ENCODE results near the gene LZIC. TPM values are rescaled to one million over a fixed set of nuclear protein-coding genes. Genes with fewer than 3 reads are reported as not detected.

Gene LZIC
- total RNA-seq, 1 donor from 2014 or later = 3.7 TPM

DNA sequence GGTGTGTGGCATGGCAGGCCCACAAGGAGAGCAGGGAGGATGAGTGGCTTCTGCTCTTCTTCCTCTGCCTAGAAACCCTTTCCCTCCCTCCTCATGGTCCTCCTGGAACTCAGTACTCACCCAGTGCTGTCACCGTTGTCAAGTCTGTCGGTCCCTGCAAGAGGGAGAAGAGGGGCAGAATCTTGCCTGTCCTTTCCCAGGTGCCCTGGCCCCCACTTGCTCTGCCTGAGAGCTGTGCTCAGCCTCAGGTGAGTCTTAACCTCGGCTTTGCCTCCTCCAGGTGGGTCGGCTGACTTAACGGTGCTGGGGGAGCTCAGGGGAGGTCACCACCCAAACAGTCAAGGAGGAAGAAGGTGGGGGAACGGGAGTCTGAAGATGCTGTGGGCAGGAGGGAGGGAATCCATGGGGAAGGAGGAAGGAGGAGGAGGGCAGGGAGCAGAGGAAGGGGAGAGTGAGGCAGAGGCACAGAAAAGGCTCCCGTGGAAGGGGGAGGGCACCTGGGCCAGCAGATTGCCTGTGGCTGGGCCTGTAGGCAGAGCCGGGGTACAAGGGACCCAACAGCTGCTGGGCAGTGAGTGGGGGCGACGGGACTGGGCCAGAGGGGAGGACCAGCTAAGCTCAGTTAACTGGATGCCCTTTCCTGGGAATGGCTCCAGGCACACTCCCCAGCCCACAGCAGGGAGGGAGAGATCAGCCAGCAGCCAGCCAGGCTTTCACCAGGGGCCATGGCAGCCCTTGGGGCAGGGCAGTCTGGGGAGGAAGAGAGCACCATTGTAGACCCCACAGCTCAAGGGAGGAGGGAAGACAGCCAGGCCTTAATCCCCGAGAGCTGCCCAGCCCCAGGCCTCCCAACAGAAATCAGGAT lies 59.4 kb downstream of the LZIC start:
- intact Hi-C loops (cut with DNase I) = no loop called here

DNA sequence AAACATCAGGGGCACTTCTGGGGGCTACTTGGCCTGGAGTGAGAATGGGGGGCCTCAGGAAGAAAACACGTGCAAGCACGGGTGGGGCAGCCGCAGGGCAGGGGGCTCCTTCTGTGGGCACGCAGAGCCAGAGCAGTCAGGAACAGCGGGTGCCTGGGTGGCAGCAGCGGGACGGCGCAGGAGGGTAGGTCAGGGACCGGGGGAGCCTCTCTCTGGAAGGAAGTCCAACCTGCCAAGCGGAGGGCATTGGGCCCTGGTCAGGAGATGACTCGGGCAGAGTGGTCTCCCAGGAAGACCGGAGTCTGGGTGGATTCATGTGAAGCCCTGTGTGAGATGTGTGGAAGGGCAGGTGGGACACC lies 60.3 kb downstream of the LZIC start:
- Histone ChIP-seq H3K9me3 (no peaks in the 10 kb centered on the region), H3K27ac (no peak overlapping the region), H3K27me3 (no peaks in the 10 kb centered on the region), H3K36me3 (no peaks in the 10 kb centered on the region), H3K4me3 (no peak overlapping the region), H3K4me1 (no peaks in the 10 kb centered on the region)
- no peak for TF ChIP-seq CTCF (IDR thresholded peaks at IDR 0.05)
- intact Hi-C loops (cut with DNase I) = no loop called here
- no peak for DNase-seq (ENCODE audit: low spot score in 2 of 2)

More for the DNA sequence above, 59.4 kb downstream of the LZIC start:
- no peak for TF ChIP-seq CTCF (IDR thresholded peaks at IDR 0.05)
- Histone ChIP-seq H3K4me1 (no peaks in the 10 kb centered on the region), H3K4me3 (no peak overlapping the region), H3K9me3 (no peaks in the 10 kb centered on the region), H3K27ac (no peak overlapping the region), H3K27me3 (no peaks in the 10 kb centered on the region), H3K36me3 (no peaks in the 10 kb centered on the region)
- no peak for DNase-seq (ENCODE audit: low spot score in 2 of 2)

DNA sequence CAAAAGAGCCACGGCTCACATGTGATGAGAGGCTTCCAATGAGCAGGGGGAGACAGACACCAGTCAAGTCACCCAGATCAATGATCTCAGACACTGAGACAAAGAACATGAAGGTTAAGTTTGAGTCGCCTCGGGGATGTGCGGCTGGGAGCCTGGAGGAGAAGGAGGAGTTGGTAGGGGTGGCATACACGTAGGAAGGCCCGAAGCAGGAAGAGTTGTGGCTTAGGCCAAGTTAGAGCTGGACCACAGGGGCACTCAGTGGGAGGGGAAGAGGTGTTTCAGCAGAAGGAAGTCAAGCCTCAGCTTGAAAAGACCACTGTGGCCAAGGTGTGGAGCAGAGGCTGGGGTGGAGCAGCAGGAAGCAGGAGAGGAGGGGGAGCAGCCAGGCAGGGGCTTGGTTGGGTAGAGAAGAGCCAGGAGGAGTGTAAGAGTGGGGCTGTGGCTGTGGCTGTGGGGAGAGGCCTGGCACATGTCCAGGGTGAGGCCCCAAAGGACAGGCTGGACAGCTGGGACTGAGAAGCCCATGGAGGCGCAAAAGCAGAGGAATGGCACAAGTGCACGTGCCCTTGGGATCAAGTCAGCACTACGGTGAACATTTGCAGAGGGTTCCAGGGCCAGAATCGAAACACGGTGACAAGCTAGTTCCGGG lies 60.8 kb downstream of the LZIC start:
- Histone ChIP-seq H3K27ac (no peak overlapping the region), H3K27me3 (no peaks in the 10 kb centered on the region), H3K4me1 (no peaks in the 10 kb centered on the region), H3K4me3 (no peak overlapping the region), H3K36me3 (no peaks in the 10 kb centered on the region), H3K9me3 (no peaks in the 10 kb centered on the region)
- intact Hi-C loops (cut with DNase I) = no loop called here
- DNase-seq (ENCODE audit: low spot score in 2 of 2) = no peak
- TF ChIP-seq CTCF (IDR thresholded peaks at IDR 0.05) = no peak

- DNase-seq (ENCODE audit: low spot score in 2 of 2) = no peak
- H3K27ac ChIP-seq = no peak overlapping the region
- H3K36me3 ChIP-seq = no peaks in the 10 kb centered on the region
- TF ChIP-seq CTCF (IDR thresholded peaks at IDR 0.05) = no peak
- no peaks in the 10 kb centered on the region for H3K4me1 ChIP-seq
- H3K4me3 ChIP-seq = no peak overlapping the region
- intact Hi-C loops (cut with DNase I) = no loop called here
- H3K27me3 ChIP-seq = no peaks in the 10 kb centered on the region
- no peaks in the 10 kb centered on the region for H3K9me3 ChIP-seq
Measured at GRCh38 chr1:9881838-9882249, 61.3 kb downstream of the LZIC start.

Other genes starting within 250 kb of the LZIC start
- 84.6 TPM for gene CLSTN1, start 119.4 kb downstream of the LZIC start, total RNA-seq
- gene CTNNBIP1, start 33.1 kb downstream of the LZIC start, total RNA-seq = 74.1 TPM
- 7.9 TPM for gene NMNAT1, start 84 bp upstream of the LZIC start, total RNA-seq
- gene RBP7, start 53.8 kb upstream of the LZIC start, total RNA-seq = 119 TPM
- gene UBE4B, start 89.6 kb upstream of the LZIC start, total RNA-seq = 35.2 TPM

Measured in ascending aorta (tissue), 2 donors.